A673 (cell line): Measurements from ENCODE around the gene LEMD1. TPM values are rescaled to one million over a fixed set of nuclear protein-coding genes. Genes with fewer than 3 reads are reported as not detected.

ENCODE experiments used
- BruUV-seq: library from RNA; stranded (reverse); fragments of 400-500 nt; replicated peaks from 2 replicates; lab custom pipeline; 2021; lab: Mats Ljungman, UMichigan
- CTCF ChIA-PET: fragments of 300-600 bp; sonication (Branson Sonifier 250); formaldehyde crosslinking; loops from one replicate; lab custom pipeline; 2022; ENCODE audit warnings: antibody characterized with exemption; lab: Charles Lee
- POLR2A ChIA-PET: fragments of 300-600 bp; sonication (Branson Sonifier 250); formaldehyde crosslinking; loops from one replicate; lab custom pipeline; 2022; ENCODE audit warnings: antibody characterized with exemption; ENCODE audit not compliant: low non-redundant PET; lab: Charles Lee
- DNase-seq: peaks from one replicate; pipeline ENCODE4 v3.0.0-alpha.2; 2015; ENCODE audit warnings: low spot score
- H3K27ac ChIP-seq: fragments of 200-600 bp; sonication (generic); 2 replicates; pipeline ENCODE4 v1.5.1; 2016; ENCODE audit warnings: mixed run types, low read depth, mild to moderate bottlenecking, mixed read lengths, antibody characterized with exemption, low read length; ENCODE audit not compliant: poor library complexity, severe bottlenecking
- H3K27me3 ChIP-seq: fragments of 200-600 bp; sonication (generic); replicated peaks from 2 replicates; pipeline ENCODE4 v1.6.1; 2017; ENCODE audit warnings: mixed run types, low read depth, mild to moderate bottlenecking, mixed read lengths, antibody characterized with exemption, low read length; ENCODE audit not compliant: insufficient read depth, poor library complexity
- H3K36me3 ChIP-seq: fragments of 200-600 bp; sonication (generic); 2 replicates; pipeline ENCODE4 v1.6.1; 2016; ENCODE audit warnings: mixed run types, mild to moderate bottlenecking, mixed read lengths, antibody characterized with exemption, low read length; ENCODE audit not compliant: insufficient read depth, poor library complexity, severe bottlenecking
- H3K4me1 ChIP-seq: fragments of 200-600 bp; sonication (generic); 2 replicates; pipeline ENCODE4 v1.6.1; 2017; ENCODE audit warnings: mixed run types, mild to moderate bottlenecking, mixed read lengths, antibody characterized with exemption, low read length; ENCODE audit not compliant: insufficient read depth, poor library complexity, severe bottlenecking
- H3K4me3 ChIP-seq: fragments of 200-600 bp; sonication (generic); 2 replicates; pipeline ENCODE4 v1.5.1; 2016; ENCODE audit warnings: low read depth, mixed run types, mild to moderate bottlenecking, mixed read lengths, low read length; ENCODE audit not compliant: poor library complexity, severe bottlenecking
- H3K9me3 ChIP-seq: fragments of 200-600 bp; sonication (generic); 2 replicates; pipeline ENCODE4 v1.6.1; 2016; ENCODE audit warnings: mixed run types, low read depth, mild to moderate bottlenecking, mixed read lengths, antibody characterized with exemption, low read length; ENCODE audit not compliant: poor library complexity, severe bottlenecking
- EZH2 ChIP-seq: fragments of 200-600 bp; sonication (generic); IDR thresholded peaks from 2 replicates; pipeline ENCODE4 v1.6.1; 2017; ENCODE audit warnings: borderline replicate concordance, low read depth, mild to moderate bottlenecking, mixed read lengths, antibody characterized with exemption, low read length; ENCODE audit not compliant: poor library complexity, severe bottlenecking
- intact Hi-C: fragments of 100-400 bp; cut with micrococcal nuclease; formaldehyde crosslinking; loops from one replicate; pipeline ENCODE4 v1.10.0; 2022; ENCODE audit not compliant: unreplicated experiment
- total RNA-seq: library from RNA; stranded (reverse); gene quantifications from 2 replicates; pipeline ENCODE4 v1.2.3, GENCODE V29; 2021
- TF ChIP-seq, protein P1 (sequence below): fragments of 300-800, 200-600 bp; sonication (generic); conservative IDR thresholded peaks from 2 replicates; pipeline ENCODE4 v1.5.1; 2017; ENCODE audit warnings: low read depth, mild to moderate bottlenecking, antibody characterized with exemption, low read length, moderate library complexity, mixed read lengths

LEMD1 gene
- total RNA-seq, 1 experiment from 2014 or later: 1.5 TPM

GRCh38 chr1:205440476-205441317 is 18.8 kb upstream of the LEMD1 start:
- BruUV-seq: no TSS peak
- CTCF ChIA-PET: interaction anchor here (0.6 kb wide), 1 partner anchor 167 kb away, joined by 5 read pairs; no protein-coding TSS in a partner anchor
- H3K4me1 ChIP-seq: peaks cover 71% of the 10 kb centered on the region
- TF ChIP-seq, protein P1, sequence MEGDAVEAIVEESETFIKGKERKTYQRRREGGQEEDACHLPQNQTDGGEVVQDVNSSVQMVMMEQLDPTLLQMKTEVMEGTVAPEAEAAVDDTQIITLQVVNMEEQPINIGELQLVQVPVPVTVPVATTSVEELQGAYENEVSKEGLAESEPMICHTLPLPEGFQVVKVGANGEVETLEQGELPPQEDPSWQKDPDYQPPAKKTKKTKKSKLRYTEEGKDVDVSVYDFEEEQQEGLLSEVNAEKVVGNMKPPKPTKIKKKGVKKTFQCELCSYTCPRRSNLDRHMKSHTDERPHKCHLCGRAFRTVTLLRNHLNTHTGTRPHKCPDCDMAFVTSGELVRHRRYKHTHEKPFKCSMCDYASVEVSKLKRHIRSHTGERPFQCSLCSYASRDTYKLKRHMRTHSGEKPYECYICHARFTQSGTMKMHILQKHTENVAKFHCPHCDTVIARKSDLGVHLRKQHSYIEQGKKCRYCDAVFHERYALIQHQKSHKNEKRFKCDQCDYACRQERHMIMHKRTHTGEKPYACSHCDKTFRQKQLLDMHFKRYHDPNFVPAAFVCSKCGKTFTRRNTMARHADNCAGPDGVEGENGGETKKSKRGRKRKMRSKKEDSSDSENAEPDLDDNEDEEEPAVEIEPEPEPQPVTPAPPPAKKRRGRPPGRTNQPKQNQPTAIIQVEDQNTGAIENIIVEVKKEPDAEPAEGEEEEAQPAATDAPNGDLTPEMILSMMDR: no peak
- TF ChIP-seq EZH2: no peak
- H3K27ac ChIP-seq: peak overlapping the region; percentile 64
- no peaks in the 10 kb centered on the region for H3K9me3 ChIP-seq
- no peaks in the 10 kb centered on the region for H3K36me3 ChIP-seq
- intact Hi-C loops: no loop called here
- POLR2A ChIA-PET: no interaction called here
- DNase-seq: peak; percentile 68
- no peak overlapping the region for H3K4me3 ChIP-seq
- no peaks in the 10 kb centered on the region for H3K27me3 ChIP-seq

DNA sequence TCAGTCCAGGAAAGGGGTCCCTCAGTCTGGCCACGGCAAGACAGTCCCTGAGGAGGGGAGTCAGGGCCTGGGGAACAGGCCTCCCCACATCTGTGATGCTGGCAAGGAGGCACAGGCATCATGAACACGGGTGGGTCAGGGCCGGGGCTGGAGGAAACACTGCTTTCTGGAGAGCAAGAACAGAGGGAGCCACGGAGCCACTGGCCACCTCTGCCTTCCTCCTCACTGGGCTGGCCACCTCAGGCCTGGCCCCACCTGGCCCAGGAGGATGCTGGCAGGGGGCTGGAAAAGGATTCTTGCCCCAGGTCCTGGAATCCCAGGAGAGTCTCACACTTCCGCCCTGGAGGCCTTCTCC is 18.2 kb upstream of the LEMD1 start:
- ChIA-PET POLR2A (no interaction called here), CTCF (no interaction called here)
- H3K4me1 ChIP-seq: peaks cover 69% of the 10 kb centered on the region

DNA sequence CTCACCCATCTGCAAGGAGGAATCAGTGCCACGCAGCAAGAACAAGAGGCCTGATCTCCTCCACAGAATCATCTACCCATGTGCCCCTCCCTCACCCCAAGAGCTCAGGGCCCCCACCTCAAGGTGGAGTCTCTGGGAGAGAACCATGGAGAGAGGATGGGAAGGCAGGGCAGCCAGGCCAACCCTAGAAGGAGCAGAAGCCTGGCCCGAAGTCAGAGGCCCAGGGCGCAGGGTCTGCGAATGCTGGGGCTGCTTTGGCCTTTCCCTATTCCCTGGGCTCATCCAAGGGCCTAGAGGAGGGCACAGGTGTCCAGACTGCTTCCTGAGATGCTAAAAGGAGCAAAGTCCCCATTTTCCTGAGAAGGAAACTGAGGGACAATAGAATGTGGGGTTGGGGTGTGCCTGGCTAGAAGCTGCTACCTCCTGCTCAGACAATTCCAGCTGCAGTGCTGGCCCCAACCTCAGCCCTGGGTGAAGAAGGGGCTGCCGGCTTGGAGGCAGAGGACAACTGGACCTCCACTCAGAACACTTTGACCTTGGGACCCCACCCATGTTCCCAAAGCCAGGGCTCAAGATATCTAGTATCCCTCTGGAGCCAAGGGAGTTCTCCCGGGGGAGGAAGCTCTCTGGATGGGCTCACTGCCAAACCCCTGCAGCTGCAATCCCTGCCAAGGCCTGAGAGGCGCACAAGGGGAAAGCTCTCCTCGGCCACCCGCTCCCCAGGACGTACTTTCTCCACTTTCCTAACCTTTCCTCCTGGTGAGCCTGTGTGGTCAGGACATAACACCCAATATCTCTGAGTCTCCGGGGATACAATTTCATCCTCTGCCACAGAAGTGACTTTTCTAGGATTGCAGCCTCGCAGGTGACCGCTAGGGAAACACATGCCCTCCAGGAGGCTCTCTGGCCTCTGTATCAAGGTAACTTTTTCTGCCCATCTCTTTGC is 16.6 kb upstream of the LEMD1 start:
- Histone ChIP-seq H3K27me3 (no peaks in the 10 kb centered on the region), H3K4me1 (peaks cover 60% of the 10 kb centered on the region), H3K36me3 (no peaks in the 10 kb centered on the region), H3K27ac (no peak overlapping the region), H3K9me3 (no peaks in the 10 kb centered on the region), H3K4me3 (no peak overlapping the region)
- no TSS peak for BruUV-seq
- TF ChIP-seq, protein P1: peak; percentile 61
- TF ChIP-seq EZH2: no peak
- peak; percentile 88 for DNase-seq
- CTCF ChIA-PET: interaction anchor here (0.5 to 1.6 kb wide), 6 partner anchors 9 to 84 kb away, joined by 3 to 5 read pairs (median 4); no protein-coding TSS in a partner anchor
- POLR2A ChIA-PET: interaction anchor here (0.7 kb wide), 2 partner anchors 66 to 243 kb away, joined by 3 read pairs; no protein-coding TSS in a partner anchor
- intact Hi-C loops: no loop called here

More for the DNA sequence above, 18.2 kb upstream of the LEMD1 start:
- Histone ChIP-seq H3K4me3 (no peak overlapping the region), H3K27me3 (no peaks in the 10 kb centered on the region), H3K36me3 (no peaks in the 10 kb centered on the region), H3K27ac (peak overlapping the region; percentile 64), H3K9me3 (no peaks in the 10 kb centered on the region)
- BruUV-seq: no TSS peak
- intact Hi-C loops: no loop called here
- TF ChIP-seq, protein P1: no peak
- TF ChIP-seq EZH2: no peak
- no peak for DNase-seq
